B cell (primary cell): ENCODE measurements around the gene CALN1. TPM values are rescaled to one million over a fixed set of nuclear protein-coding genes. Genes with fewer than 3 reads are reported as not detected.

Experiments
- ATAC-seq: fragments of 200-7000 bp; cut with Tn5 transposase; one replicate; pipeline ENCODE4 v1.10.0; 2021; ENCODE audit warnings: low read depth, mild to moderate bottlenecking, moderate number of reproducible peaks, moderate library complexity
- CTCF ChIA-PET: fragments of 350-600 bp; sonication (Branson Sonifier 250); formaldehyde crosslinking; loops from one replicate; lab custom pipeline; 2021; ENCODE audit warnings: antibody characterized with exemption, inconsistent platforms; lab: Charles Lee
- POLR2A ChIA-PET: fragments of 350-600 bp; sonication (Branson Sonifier 250); formaldehyde crosslinking; loops from one replicate; lab custom pipeline; 2021; ENCODE audit warnings: antibody characterized with exemption; lab: Charles Lee
- DNase-seq: peaks from one replicate; pipeline ENCODE4 v3.0.0; 2013
- H2AFZ ChIP-seq: 2 replicates; pipeline ENCODE4 v1.6.1; 2012; ENCODE audit warnings: mild to moderate bottlenecking, low read depth, low read length; ENCODE audit not compliant: insufficient read depth, poor library complexity, severe bottlenecking
- H3K27ac ChIP-seq, 2 donors: 1 replicate in 1 of 2; 2 replicates in 1 of 2; pipeline ENCODE4 v1.5.1; 2012 to 2013; ENCODE audit warnings: low read length in 2 of 2, mild to moderate bottlenecking in 2 of 2, moderate library complexity in 1 of 2
- H3K27me3 ChIP-seq, 4 experiments: fragments of 200-600 bp in 1 of 4; sonication (generic) in 1 of 4; replicated peaks in 1 of 4; 1 replicate in 2 of 4; 2 replicates in 2 of 4; pipeline versions ENCODE4 v1.6.1 to v1.7.0; 2013 to 2016; ENCODE audit warnings: low read length in 3 of 4, mild to moderate bottlenecking in 2 of 4, mixed read lengths in 1 of 4, moderate library complexity in 1 of 4; ENCODE audit not compliant: insufficient read depth in 4 of 4, control insufficient read depth in 3 of 4; ENCODE audit errors: control extremely low read depth in 1 of 4
- H3K36me3 ChIP-seq, 2 experiments: replicated peaks in 1 of 2; 1 replicate in 1 of 2; 2 replicates in 1 of 2; pipeline versions ENCODE4 v1.6.1 to v1.7.1; 2013; ENCODE audit warnings: low read length in 1 of 2; ENCODE audit not compliant: insufficient read depth in 2 of 2, control insufficient read depth in 1 of 2; ENCODE audit errors: control extremely low read depth in 1 of 2, extremely low read depth in 1 of 2
- H3K4me1 ChIP-seq, 2 donors: fragments of 200-600 bp in 1 of 2; sonication (generic) in 1 of 2; 1 replicate in 1 of 2; 2 replicates in 1 of 2; pipeline versions ENCODE4 v1.5.1 to v1.6.1; 2013 to 2017; ENCODE audit warnings: low read length in 2 of 2; ENCODE audit not compliant: control insufficient read depth in 2 of 2, insufficient read depth in 2 of 2
- H3K4me2 ChIP-seq: replicated peaks from 2 replicates; pipeline ENCODE3; 2012; ENCODE audit warnings: mild to moderate bottlenecking, low read depth, low read length; ENCODE audit not compliant: poor library complexity, severe bottlenecking
- H3K4me3 ChIP-seq, 5 experiments: fragments of 200-600 bp in 1 of 5; sonication (generic) in 1 of 5; 1 replicate in 3 of 5; 2 replicates in 2 of 5; pipeline versions ENCODE4 v1.5.1 to v1.7.0; 2011 to 2016; ENCODE audit warnings: low read length in 4 of 5, mild to moderate bottlenecking in 4 of 5, low read depth in 2 of 5, control low read depth in 1 of 5, moderate library complexity in 1 of 5; ENCODE audit not compliant: insufficient read depth in 1 of 5; ENCODE audit errors: control extremely low read depth in 1 of 5, extremely low read depth in 1 of 5
- H3K79me2 ChIP-seq: fragments of 200-600 bp; sonication (generic); one replicate; pipeline ENCODE4 v1.6.0; 2016; ENCODE audit warnings: low read length; ENCODE audit not compliant: control insufficient read depth, insufficient read depth
- H3K9ac ChIP-seq: fragments of 200-600 bp; sonication (generic); 2 replicates; pipeline ENCODE4 v1.6.1; 2017; ENCODE audit warnings: mild to moderate bottlenecking, low read length, moderate library complexity
- H3K9me3 ChIP-seq, 3 donors: one replicate each; pipeline versions ENCODE4 v1.6.1 to v1.7.1; 2013; ENCODE audit warnings: low read length in 2 of 3; ENCODE audit not compliant: control insufficient read depth in 2 of 3, insufficient read depth in 1 of 3; ENCODE audit errors: control extremely low read depth in 1 of 3
- H4K20me1 ChIP-seq: 2 replicates; pipeline ENCODE4 v1.6.0; 2012; ENCODE audit warnings: mild to moderate bottlenecking, low read length; ENCODE audit not compliant: insufficient read depth, control insufficient read depth, poor library complexity, severe bottlenecking
- H3K27ac Mint-ChIP-seq: one replicate; pipeline ENCODE4 v1.8.0; 2021; ENCODE audit warnings: mixed read lengths
- H3K27me3 Mint-ChIP-seq: one replicate; pipeline ENCODE4 v1.8.0; 2021; ENCODE audit warnings: mixed read lengths
- H3K4me1 Mint-ChIP-seq: one replicate; pipeline ENCODE4 v1.8.0; 2021; ENCODE audit warnings: mixed read lengths
- H3K4me3 Mint-ChIP-seq: one replicate; pipeline ENCODE4 v1.8.0; 2021; ENCODE audit warnings: mixed read lengths
- H3K9me3 Mint-ChIP-seq: one replicate; pipeline ENCODE4 v1.8.0; 2022; ENCODE audit warnings: mixed read lengths; ENCODE audit not compliant: insufficient read depth
- EZH2 ChIP-seq: IDR thresholded peaks from 2 replicates; pipeline ENCODE4 v1.6.1; 2012; ENCODE audit warnings: borderline replicate concordance, low read depth, mild to moderate bottlenecking, moderate library complexity, low read length; ENCODE audit not compliant: insufficient read depth, poor library complexity, severe bottlenecking
- WGBS: methylation state at CpG from one replicate; pipeline ENCODE4 v1.1.5; 2013; ENCODE audit warnings: missing lambda C conversion rate; ENCODE audit not compliant: insufficient coverage; 5-methylcytosine and 5-hydroxymethylcytosine counted together
- intact Hi-C: fragments of 100-400 bp; cut with micrococcal nuclease; formaldehyde crosslinking; loops from one replicate; pipeline ENCODE4 v1.10.0; 2022
- polyA plus RNA-seq: library from polyadenylated mRNA; depleted of rRNA; stranded (reverse); fragments of >200 nt; gene quantifications from 2 replicates; pipeline ENCODE4 v1.2.3, GENCODE V29; 2012
- total RNA-seq, 2 donors: library from RNA; stranded (reverse); fragments of 120-200 nt in 1 of 2; gene quantifications; 1 replicate in 1 of 2; 2 replicates in 1 of 2; pipeline versions ENCODE4 v1.2.3 to v1.2.4, GENCODE V29; 2013 to 2022
- TF ChIP-seq, protein P1 (sequence below): fragments of 200-600 bp; IDR thresholded peaks from one replicate; pipeline ENCODE4 v1.8.0; 2022; ENCODE audit warnings: antibody characterized with exemption, mild to moderate bottlenecking

CALN1 gene
- total and polyA plus RNA-seq, 2 donors (not counting 1 experiment from before 2014, with no cell fraction given): not detected

DNA sequence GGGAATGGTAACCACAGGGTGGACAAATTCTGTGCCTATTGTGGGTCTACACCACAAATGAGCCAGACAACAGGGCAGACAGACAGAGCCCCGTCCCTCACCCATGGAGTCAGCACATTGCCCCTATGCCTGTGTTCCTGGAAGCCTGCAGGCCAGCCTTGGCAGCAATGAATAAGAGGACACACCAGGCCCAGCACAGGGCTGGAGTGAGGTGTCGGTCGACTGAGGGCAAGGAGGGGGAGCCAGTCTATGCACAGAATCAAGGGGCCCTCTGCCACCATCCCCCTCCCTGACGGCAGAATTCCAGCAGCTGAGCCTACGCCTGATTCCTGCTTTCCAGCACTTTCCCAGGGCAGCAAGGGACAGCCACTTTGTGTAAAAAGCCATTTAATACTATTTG lies 98.2 kb downstream of the CALN1 start:
- H3K4me3 ChIP-seq: no peak overlapping the region
- POLR2A ChIA-PET: no interaction called here
- no peak overlapping the region for H3K4me2 ChIP-seq
- H3K27ac Mint-ChIP-seq: no peak overlapping the region
- H3K27me3 Mint-ChIP-seq: no peaks in the 10 kb centered on the region
- no peaks in the 10 kb centered on the region for H3K27me3 ChIP-seq
- no peak overlapping the region for H3K4me3 Mint-ChIP-seq
- no peak overlapping the region for H3K27ac ChIP-seq
- no peaks in the 10 kb centered on the region for H3K9me3 Mint-ChIP-seq
- no peaks in the 10 kb centered on the region for H4K20me1 ChIP-seq
- TF ChIP-seq, protein P1, sequence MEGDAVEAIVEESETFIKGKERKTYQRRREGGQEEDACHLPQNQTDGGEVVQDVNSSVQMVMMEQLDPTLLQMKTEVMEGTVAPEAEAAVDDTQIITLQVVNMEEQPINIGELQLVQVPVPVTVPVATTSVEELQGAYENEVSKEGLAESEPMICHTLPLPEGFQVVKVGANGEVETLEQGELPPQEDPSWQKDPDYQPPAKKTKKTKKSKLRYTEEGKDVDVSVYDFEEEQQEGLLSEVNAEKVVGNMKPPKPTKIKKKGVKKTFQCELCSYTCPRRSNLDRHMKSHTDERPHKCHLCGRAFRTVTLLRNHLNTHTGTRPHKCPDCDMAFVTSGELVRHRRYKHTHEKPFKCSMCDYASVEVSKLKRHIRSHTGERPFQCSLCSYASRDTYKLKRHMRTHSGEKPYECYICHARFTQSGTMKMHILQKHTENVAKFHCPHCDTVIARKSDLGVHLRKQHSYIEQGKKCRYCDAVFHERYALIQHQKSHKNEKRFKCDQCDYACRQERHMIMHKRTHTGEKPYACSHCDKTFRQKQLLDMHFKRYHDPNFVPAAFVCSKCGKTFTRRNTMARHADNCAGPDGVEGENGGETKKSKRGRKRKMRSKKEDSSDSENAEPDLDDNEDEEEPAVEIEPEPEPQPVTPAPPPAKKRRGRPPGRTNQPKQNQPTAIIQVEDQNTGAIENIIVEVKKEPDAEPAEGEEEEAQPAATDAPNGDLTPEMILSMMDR: no peak
- TF ChIP-seq EZH2: no peak
- peaks cover 0 to 8% (median 0%) of the 10 kb centered on the region in 3 donors for H3K9me3 ChIP-seq
- no peak overlapping the region for H3K9ac ChIP-seq
- H3K79me2 ChIP-seq: no peaks in the 10 kb centered on the region
- intact Hi-C loops: no loop called here
- no peak for DNase-seq
- H3K4me1 ChIP-seq: no peaks in the 10 kb centered on the region
- H3K36me3 ChIP-seq: no peaks in the 10 kb centered on the region
- no peak for ATAC-seq
- no peaks in the 10 kb centered on the region for H3K4me1 Mint-ChIP-seq
- H2AFZ ChIP-seq: no peak overlapping the region
- WGBS: 98% methylated on average over 3 of the region's 5 CpGs
- CTCF ChIA-PET: no interaction called here

DNA sequence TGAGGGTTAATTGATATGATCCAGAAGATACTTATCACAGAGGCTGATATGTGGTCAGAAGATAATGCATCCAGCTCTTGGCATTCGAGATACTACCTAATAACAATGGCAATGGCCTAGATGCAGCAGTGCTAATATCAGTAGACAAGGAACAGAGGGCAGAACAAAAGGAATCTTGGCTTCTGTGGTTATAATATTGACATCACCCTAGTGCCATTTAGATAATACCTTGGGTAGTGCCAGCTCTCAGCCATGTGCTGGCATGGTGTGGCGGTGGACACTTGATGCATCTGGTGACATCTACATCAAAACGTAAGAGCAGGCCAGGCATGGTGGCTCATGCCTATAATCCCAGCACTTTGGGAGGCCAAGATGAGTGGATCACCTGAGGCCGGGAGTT lies 101.8 kb downstream of the CALN1 start:
- POLR2A ChIA-PET: no interaction called here
- H3K9me3 Mint-ChIP-seq: no peaks in the 10 kb centered on the region
- no peak overlapping the region for H3K4me3 ChIP-seq

More for the DNA sequence above, 101.8 kb downstream of the CALN1 start:
- no peaks in the 10 kb centered on the region for H3K27me3 Mint-ChIP-seq
- H4K20me1 ChIP-seq: no peaks in the 10 kb centered on the region
- no peaks in the 10 kb centered on the region for H3K4me1 ChIP-seq
- no peaks in the 10 kb centered on the region for H3K79me2 ChIP-seq
- DNase-seq: no peak
- H3K4me1 Mint-ChIP-seq: no peaks in the 10 kb centered on the region
- 94% methylated on average over 3 of the region's 4 CpGs for WGBS
- no peak overlapping the region for H3K4me3 Mint-ChIP-seq
- H2AFZ ChIP-seq: no peak overlapping the region
- intact Hi-C loops: no loop called here
- no peaks in the 10 kb centered on the region for H3K27me3 ChIP-seq
- H3K4me2 ChIP-seq: no peak overlapping the region
- no peaks in the 10 kb centered on the region for H3K36me3 ChIP-seq
- no peak for ATAC-seq
- H3K9me3 ChIP-seq: peaks cover 0 to 8% (median 0%) of the 10 kb centered on the region in 3 donors
- H3K9ac ChIP-seq: no peak overlapping the region
- no peak for TF ChIP-seq EZH2
- TF ChIP-seq, protein P1: no peak
- no peak overlapping the region for H3K27ac Mint-ChIP-seq
- CTCF ChIA-PET: no interaction called here
- no peak overlapping the region for H3K27ac ChIP-seq
